Right lobe of liver (tissue), 4 donors: Measurements from ENCODE around the gene IFI44.

ENCODE experiments used
- POLR2A ChIP-seq: fragments of 450-650 bp; IDR thresholded peaks from one replicate; pipeline ENCODE4 v1.6.1; 2017; ENCODE audit warnings: antibody characterized with exemption, mild to moderate bottlenecking
- TF ChIP-seq, protein P1 (sequence below), 4 donors: fragments of 200-600 bp in 3 of 4; fragments of 450-650 bp in 1 of 4; IDR thresholded peaks; one replicate each; pipeline versions ENCODE4 v1.5.1 to v1.8.0; 2016 to 2022; ENCODE audit warnings: antibody characterized with exemption in 4 of 4, mild to moderate bottlenecking in 2 of 4
- donor health status: DM: no; HTN: no; CAD: no.
- donor health status: DM: no; HTN: no; CAD: no.
- donor health status: DM: no; HTN: yes; CAD: no.

DNA sequence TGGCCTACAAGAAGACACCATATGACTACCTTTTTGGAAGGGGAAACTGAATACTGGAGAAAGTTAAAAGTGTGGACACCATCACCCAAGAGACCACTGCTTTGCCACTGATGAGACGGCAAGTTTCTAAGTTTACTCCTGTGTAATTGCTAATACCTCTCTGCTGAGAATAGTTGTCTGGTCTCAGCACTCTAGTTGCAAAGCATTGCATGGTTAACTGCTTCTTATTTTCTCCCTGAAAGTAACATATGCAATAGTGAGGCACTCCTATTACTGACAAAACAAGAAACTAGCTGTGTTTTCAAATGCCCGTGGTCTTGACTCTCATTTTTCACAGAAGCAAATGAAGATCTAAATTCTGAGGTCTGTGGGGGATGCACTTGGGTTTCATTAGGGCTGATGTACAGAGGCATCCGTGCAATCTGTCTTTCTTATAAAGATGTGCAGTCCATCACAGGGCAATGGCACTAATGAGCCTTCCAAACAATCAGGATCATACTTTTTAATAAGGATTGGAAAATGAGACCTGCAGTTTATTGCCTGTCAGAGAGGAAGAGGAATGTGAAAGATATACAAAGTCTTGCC, 62.9 kb downstream of the IFI44 start:
- TF ChIP-seq POLR2A = no peak
- TF ChIP-seq, protein P1, sequence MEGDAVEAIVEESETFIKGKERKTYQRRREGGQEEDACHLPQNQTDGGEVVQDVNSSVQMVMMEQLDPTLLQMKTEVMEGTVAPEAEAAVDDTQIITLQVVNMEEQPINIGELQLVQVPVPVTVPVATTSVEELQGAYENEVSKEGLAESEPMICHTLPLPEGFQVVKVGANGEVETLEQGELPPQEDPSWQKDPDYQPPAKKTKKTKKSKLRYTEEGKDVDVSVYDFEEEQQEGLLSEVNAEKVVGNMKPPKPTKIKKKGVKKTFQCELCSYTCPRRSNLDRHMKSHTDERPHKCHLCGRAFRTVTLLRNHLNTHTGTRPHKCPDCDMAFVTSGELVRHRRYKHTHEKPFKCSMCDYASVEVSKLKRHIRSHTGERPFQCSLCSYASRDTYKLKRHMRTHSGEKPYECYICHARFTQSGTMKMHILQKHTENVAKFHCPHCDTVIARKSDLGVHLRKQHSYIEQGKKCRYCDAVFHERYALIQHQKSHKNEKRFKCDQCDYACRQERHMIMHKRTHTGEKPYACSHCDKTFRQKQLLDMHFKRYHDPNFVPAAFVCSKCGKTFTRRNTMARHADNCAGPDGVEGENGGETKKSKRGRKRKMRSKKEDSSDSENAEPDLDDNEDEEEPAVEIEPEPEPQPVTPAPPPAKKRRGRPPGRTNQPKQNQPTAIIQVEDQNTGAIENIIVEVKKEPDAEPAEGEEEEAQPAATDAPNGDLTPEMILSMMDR (IDR thresholded peaks at IDR 0.05) = no peak
